Keratinocyte (primary cell): ENCODE results near the gene PLPP4.

Experiments used
- EZH2 ChIP-seq: IDR thresholded peaks from one replicate; pipeline ENCODE4 v1.6.1; 2012; ENCODE audit warnings: inconsistent platforms, mild to moderate bottlenecking, low read length, moderate library complexity
- TF ChIP-seq, protein P1 (sequence below), 3 experiments: IDR thresholded peaks in 1 of 3; conservative IDR thresholded peaks in 1 of 3; optimal IDR thresholded peaks in 1 of 3; 2 replicates in 2 of 3; 3 replicates in 1 of 3; pipeline versions ENCODE3 to v1.5.1; 2011; ENCODE audit warnings: low read length in 3 of 3, mild to moderate bottlenecking in 3 of 3, moderate library complexity in 2 of 3, control low read depth in 1 of 3, inconsistent platforms in 1 of 3; ENCODE audit not compliant: insufficient read depth in 2 of 3; ENCODE audit errors: extremely low read depth in 1 of 3

DNA sequence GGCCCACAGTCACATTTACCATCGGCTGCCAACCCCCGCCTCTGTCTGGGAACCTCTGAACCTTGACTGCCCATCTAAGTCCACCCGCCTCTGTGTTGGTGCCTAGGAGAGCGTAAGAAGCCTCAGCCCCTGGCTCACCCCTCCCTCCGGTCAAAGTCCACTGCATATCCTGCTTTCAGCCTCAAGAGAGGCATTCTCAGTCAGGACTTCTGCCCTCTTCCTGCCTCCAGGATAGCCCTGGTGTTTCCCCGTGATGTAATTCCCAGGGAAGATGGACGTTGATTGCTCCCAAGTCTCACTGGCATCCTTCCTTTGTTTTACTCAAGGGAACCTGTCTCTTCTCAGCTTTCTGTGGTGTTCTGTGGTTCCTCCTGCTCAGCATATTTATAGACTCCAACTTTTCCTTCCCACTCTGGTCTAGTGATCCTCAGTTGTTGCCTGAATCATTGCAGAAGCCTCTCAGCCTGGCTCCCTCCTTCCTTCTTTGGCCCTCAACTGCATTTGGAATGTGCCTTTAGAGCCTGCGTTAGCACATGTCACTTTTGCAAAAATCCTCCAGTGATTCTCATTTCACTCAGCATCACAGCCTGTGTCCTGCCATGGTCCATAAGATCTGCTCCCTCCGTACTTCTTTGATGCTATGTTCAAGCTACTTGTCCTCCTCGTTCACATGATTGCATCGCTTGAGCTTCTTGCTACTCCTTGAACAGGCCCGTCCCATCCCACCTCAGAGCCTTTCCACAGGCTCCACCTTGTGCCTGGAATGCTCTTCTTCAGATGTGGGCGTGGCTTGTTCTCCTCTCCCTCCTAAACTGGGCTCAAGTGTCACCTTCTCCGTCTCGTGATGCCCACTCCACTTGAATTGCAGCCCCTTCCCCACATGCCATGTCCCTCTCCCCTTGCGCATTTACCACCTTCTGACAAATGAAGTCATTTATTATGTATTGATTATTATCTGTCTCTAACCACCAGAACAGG is 124.2 kb downstream of the PLPP4 start:
- TF ChIP-seq, protein P1, sequence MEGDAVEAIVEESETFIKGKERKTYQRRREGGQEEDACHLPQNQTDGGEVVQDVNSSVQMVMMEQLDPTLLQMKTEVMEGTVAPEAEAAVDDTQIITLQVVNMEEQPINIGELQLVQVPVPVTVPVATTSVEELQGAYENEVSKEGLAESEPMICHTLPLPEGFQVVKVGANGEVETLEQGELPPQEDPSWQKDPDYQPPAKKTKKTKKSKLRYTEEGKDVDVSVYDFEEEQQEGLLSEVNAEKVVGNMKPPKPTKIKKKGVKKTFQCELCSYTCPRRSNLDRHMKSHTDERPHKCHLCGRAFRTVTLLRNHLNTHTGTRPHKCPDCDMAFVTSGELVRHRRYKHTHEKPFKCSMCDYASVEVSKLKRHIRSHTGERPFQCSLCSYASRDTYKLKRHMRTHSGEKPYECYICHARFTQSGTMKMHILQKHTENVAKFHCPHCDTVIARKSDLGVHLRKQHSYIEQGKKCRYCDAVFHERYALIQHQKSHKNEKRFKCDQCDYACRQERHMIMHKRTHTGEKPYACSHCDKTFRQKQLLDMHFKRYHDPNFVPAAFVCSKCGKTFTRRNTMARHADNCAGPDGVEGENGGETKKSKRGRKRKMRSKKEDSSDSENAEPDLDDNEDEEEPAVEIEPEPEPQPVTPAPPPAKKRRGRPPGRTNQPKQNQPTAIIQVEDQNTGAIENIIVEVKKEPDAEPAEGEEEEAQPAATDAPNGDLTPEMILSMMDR (optimal IDR thresholded peaks at IDR 0.05 in 1 of 3, IDR thresholded peaks at IDR 0.05 in 1 of 3, conservative IDR thresholded peaks at IDR 0.05 in 1 of 3; ENCODE audit: extremely low read depth in 1 of 3, insufficient read depth in 2 of 3, low read length in 3 of 3): peak in 1 of 3 experiments; percentile 32
- TF ChIP-seq EZH2: no peak
